Tracheal epithelial cell (primary cell): ENCODE results near the gene WFIKKN2. TPM values are rescaled to one million over a fixed set of nuclear protein-coding genes. Genes with fewer than 3 reads are reported as not detected.

Experiments
- total RNA-seq: library from RNA; depleted of rRNA; stranded (reverse); fragments of >200 nt; gene quantifications from 2 replicates; pipeline ENCODE4 v1.2.1, GENCODE V29; 2014

Gene WFIKKN2, protein sequence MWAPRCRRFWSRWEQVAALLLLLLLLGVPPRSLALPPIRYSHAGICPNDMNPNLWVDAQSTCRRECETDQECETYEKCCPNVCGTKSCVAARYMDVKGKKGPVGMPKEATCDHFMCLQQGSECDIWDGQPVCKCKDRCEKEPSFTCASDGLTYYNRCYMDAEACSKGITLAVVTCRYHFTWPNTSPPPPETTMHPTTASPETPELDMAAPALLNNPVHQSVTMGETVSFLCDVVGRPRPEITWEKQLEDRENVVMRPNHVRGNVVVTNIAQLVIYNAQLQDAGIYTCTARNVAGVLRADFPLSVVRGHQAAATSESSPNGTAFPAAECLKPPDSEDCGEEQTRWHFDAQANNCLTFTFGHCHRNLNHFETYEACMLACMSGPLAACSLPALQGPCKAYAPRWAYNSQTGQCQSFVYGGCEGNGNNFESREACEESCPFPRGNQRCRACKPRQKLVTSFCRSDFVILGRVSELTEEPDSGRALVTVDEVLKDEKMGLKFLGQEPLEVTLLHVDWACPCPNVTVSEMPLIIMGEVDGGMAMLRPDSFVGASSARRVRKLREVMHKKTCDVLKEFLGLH
- not detected in 2 replicates for total RNA-seq

DNA sequence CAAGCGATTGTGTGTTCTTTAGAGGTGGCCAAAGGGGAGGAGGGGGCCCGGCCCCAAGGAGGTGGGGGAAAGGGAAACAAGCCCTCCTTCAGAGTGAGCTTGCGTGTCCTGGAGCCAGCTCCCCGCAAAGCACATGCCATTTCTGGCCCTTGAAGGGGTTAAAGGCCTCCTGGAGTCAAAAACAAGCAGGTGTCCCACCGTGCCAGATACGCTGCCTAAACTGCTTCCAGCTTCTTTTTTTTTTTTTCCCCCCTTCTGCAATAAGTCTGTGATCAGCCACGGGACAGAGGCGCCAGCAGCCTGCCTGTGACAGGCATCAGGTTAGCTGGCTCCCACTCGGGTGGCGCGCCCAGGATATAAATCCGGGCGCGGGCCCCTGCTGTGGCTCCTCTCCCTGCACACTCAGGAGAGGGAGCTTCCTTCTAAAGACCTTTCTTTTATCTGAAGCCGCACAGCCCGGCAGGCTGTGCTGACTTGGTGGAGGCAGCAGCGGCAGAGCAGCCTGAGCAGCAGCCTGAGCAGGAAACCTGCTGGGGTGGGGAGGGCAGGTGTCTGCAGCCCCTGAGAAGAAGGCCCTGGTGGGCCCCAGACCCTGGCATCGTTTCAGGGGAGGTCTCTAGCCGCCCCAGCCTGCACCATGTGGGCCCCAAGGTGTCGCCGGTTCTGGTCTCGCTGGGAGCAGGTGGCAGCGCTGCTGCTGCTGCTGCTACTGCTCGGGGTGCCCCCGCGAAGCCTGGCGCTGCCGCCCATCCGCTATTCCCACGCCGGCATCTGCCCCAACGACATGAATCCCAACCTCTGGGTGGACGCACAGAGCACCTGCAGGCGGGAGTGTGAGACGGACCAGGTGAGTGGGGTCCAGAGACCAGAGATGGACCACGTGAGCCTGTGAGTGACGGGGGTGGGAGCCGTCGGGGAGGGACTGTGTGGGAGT is at the start of gene WFIKKN2:
TSS of gene WFIKKN2 (plus strand) at position 286 of the 934 bp plus-strand sequence. CDS start at position 638, 352 bp downstream.

DNA sequence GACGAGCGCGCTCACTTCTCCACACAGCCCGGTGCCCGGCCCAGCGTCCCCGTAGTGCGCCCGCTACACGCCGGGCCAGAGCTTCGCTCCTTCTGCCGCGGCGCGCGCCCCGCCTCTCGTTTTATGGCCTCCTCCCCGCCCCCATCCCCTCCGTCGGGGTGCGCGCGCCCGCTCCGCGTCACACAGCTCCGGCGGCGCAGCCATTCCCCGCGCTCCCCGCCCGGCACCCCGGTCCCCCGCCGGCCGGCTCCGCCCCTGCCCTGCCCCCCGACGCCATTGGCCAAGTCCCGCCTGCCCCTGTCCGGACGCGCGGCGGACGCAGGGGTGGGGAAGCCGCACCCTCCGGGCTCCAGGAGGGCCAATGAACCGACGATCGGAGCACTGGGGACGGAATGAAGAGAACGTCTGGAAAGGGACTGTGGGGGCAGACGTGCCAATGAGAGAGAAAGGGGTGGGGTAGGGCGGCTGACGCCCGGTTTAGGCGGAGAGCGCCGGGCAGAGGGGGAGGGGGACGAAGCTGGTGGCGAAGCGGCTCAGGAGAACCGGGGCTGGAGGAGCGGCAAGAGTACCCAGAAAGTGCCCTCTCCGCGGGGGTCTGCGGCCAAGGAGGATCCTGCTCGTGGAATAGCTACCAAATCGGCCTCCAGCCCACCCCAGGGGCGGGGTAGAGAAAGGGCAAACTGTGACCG is 31.0 kb downstream of the WFIKKN2 start, which contains the start of gene TOB1:
TSS of gene TOB1 (minus strand) at position 94 of the 689 bp plus-strand sequence. CDS start 2,337 bp downstream, outside the sequence.

Other genes with a start within 250 kb of the WFIKKN2 start
- 30.4 and 36.7 TPM in 2 replicates for gene ABCC3, start 200.7 kb upstream of the WFIKKN2 start, total RNA-seq
- gene ANKRD40, start 127.7 kb upstream of the WFIKKN2 start, total RNA-seq, result 24.8 and 28.3 TPM in 2 replicates
- 14.2 and 15.3 TPM in 2 replicates for gene LUC7L3, start 116.0 kb upstream of the WFIKKN2 start, total RNA-seq
- gene ANKRD40CL, start 68.1 kb upstream of the WFIKKN2 start, total RNA-seq, result 0.48 TPM in 1 of 2 replicates, not detected in the other
- gene TOB1, start 30.8 kb downstream of the WFIKKN2 start, total RNA-seq, result 16.1 and 17.9 TPM in 2 replicates